CD4-positive, CD25-positive, alpha-beta regulatory T cell (primary cell): ENCODE measurements around the gene FAM120A. TPM values are rescaled to one million over a fixed set of nuclear protein-coding genes. Genes with fewer than 3 reads are reported as not detected.
A peak's percentile ranks its signal among the peaks of the same experiment; 100 is the strongest.

Experiments used
- ATAC-seq, 2 donors: fragments of 150-1000 bp; cut with Tn5 transposase; one replicate each; pipeline ENCODE4 v1.10.0; 2021; ENCODE audit warnings: low read depth in 2 of 2, moderate number of reproducible peaks in 2 of 2, moderate library complexity in 1 of 2
- DNase-seq, 3 donors: peaks; one replicate each; pipeline versions ENCODE4 v3.0.0 to v3.0.0-alpha.2; 2012 to 2022; ENCODE audit warnings: mixed read lengths in 1 of 3
- H3K27ac ChIP-seq: one replicate; pipeline ENCODE4 v1.7.0; 2013; ENCODE audit warnings: mild to moderate bottlenecking, low read length; ENCODE audit not compliant: insufficient read depth, poor library complexity, severe bottlenecking
- H3K27me3 ChIP-seq: one replicate; pipeline ENCODE4 v1.7.0; 2013; ENCODE audit warnings: low read length; ENCODE audit not compliant: control insufficient read depth, insufficient read depth
- H3K36me3 ChIP-seq: one replicate; pipeline ENCODE4 v1.7.0; 2013; ENCODE audit warnings: mild to moderate bottlenecking, low read length, moderate library complexity; ENCODE audit not compliant: control insufficient read depth, insufficient read depth
- H3K4me1 ChIP-seq: 2 replicates; pipeline ENCODE4 v1.7.0; 2013; ENCODE audit warnings: mild to moderate bottlenecking, low read length; ENCODE audit not compliant: insufficient read depth, control insufficient read depth, poor library complexity, severe bottlenecking
- H3K4me3 ChIP-seq: one replicate; pipeline ENCODE4 v1.7.0; 2013; ENCODE audit warnings: low read depth, mild to moderate bottlenecking, low read length, moderate library complexity
- H3K9me3 ChIP-seq, 2 experiments: 1 replicate in 1 of 2; 2 replicates in 1 of 2; pipeline ENCODE4 v1.7.0; 2013; ENCODE audit warnings: low read length in 2 of 2, mild to moderate bottlenecking in 1 of 2, moderate library complexity in 1 of 2; ENCODE audit not compliant: control insufficient read depth in 2 of 2
- H3K27ac Mint-ChIP-seq, 3 donors: one replicate each; pipeline ENCODE4 v1.8.0; 2020 to 2022; ENCODE audit warnings: mild to moderate bottlenecking in 3 of 3, mixed read lengths in 3 of 3, moderate library complexity in 2 of 3
- H3K27me3 Mint-ChIP-seq: one replicate; pipeline ENCODE4 v1.8.0; 2022; ENCODE audit warnings: mild to moderate bottlenecking, mixed read lengths
- H3K36me3 Mint-ChIP-seq: one replicate; pipeline ENCODE4 v1.8.0; 2020; ENCODE audit warnings: mixed read lengths
- H3K4me1 Mint-ChIP-seq, 4 donors: one replicate each; pipeline ENCODE4 v1.8.0; 2020 to 2022; ENCODE audit warnings: mixed read lengths in 4 of 4, mild to moderate bottlenecking in 1 of 4
- H3K4me3 Mint-ChIP-seq, 4 donors: one replicate each; pipeline ENCODE4 v1.8.0; 2020 to 2022; ENCODE audit warnings: mild to moderate bottlenecking in 4 of 4, mixed read lengths in 4 of 4, moderate library complexity in 3 of 4
- H3K9me3 Mint-ChIP-seq, 7 donors: one replicate each; pipeline ENCODE4 v1.8.0; 2020 to 2022; ENCODE audit warnings: mixed read lengths in 7 of 7, mild to moderate bottlenecking in 3 of 7, moderate library complexity in 2 of 7
- polyA plus RNA-seq, 4 donors: library from polyadenylated mRNA; unstranded; fragments of 300-500 nt; fragmentation: Illumina TruSeq; gene quantifications; one replicate each; pipeline ENCODE4 v1.2.3, GENCODE V29; 2021
- total RNA-seq: library from RNA; stranded (reverse); gene quantifications from one replicate; pipeline ENCODE4 v1.2.3, GENCODE V29; 2022

FAM120A gene
- total and polyA plus RNA-seq, 5 donors from 2014 or later, result 11.3 to 95.7 (median 12.9) TPM

- Histone ChIP-seq H3K27me3 (no peaks in the 10 kb centered on the region), H3K4me3 (peak overlapping the region; percentile 94), H3K27ac (peak overlapping the region; percentile 88), H3K9me3 (no peaks in the 10 kb centered on the region), H3K4me1 (peaks cover 52% of the 10 kb centered on the region), H3K36me3 (peaks cover 18% of the 10 kb centered on the region)
- no peaks in the 10 kb centered on the region for H3K9me3 Mint-ChIP-seq
- peak overlapping the region; percentile 92 to 95 (median 95) for H3K27ac Mint-ChIP-seq
- peaks cover 16 to 68% (median 44%) of the 10 kb centered on the region in 4 donors for H3K4me1 Mint-ChIP-seq
- H3K4me3 Mint-ChIP-seq, result peak overlapping the region; percentile 94 to 98 (median 98)
- ATAC-seq (peak in 1 of 2 donors; percentile 16), DNase-seq (peak; percentile 37 to 70 (median 51))
- H3K27me3 Mint-ChIP-seq, result no peaks in the 10 kb centered on the region
- peaks cover 15% of the 10 kb centered on the region for H3K36me3 Mint-ChIP-seq
Observed at GRCh38 chr9:93451849-93452709, 594 bp downstream of the FAM120A start.

- no peak for ATAC-seq
- Mint-ChIP-seq H3K9me3 (no peaks in the 10 kb centered on the region), H3K27me3 (no peaks in the 10 kb centered on the region), H3K27ac (peak overlapping the region; percentile 92 to 95 (median 95)), H3K36me3 (peaks cover 10% of the 10 kb centered on the region), H3K4me3 (peak overlapping the region; percentile 94 to 98 (median 98)), H3K4me1 (peaks cover 19 to 67% (median 46%) of the 10 kb centered on the region in 4 donors)
- Histone ChIP-seq H3K9me3 (no peaks in the 10 kb centered on the region), H3K27me3 (no peaks in the 10 kb centered on the region), H3K36me3 (peaks cover 12% of the 10 kb centered on the region), H3K4me3 (peak overlapping the region; percentile 94), H3K27ac (peak overlapping the region; percentile 88), H3K4me1 (peaks cover 55% of the 10 kb centered on the region)
- DNase-seq, result no peak
Observed at GRCh38 chr9:93452710-93453046, 1.2 kb downstream of the FAM120A start.

- Mint-ChIP-seq H3K4me3 (peak within 1 kb of the TSS; percentile 94 to 98 (median 98)), H3K36me3 (peaks cover 10% of the 10 kb centered on the region), H3K9me3 (no peaks in the 10 kb centered on the region), H3K27ac (peak within 1 kb of the TSS; percentile 92 to 95 (median 95)), H3K4me1 (peaks cover 25 to 68% (median 48%) of the 10 kb centered on the region in 4 donors), H3K27me3 (no peaks in the 10 kb centered on the region)
- H3K27me3 ChIP-seq, result no peaks in the 10 kb centered on the region
- peaks cover 60% of the 10 kb centered on the region for H3K4me1 ChIP-seq
- H3K27ac ChIP-seq, result peak within 1 kb of the TSS; percentile 88
- DNase-seq (peak; percentile 80 to 94 (median 84)), ATAC-seq (peak; percentile 73 to 75)
- H3K9me3 ChIP-seq, result no peaks in the 10 kb centered on the region
- peak within 1 kb of the TSS; percentile 94 for H3K4me3 ChIP-seq
- H3K36me3 ChIP-seq, result peaks cover 6% of the 10 kb centered on the region
Observed at GRCh38 chr9:93453047-93453914, 1.8 kb downstream of the FAM120A start, which contains the start of gene FAM120AOS. FAM120AOS (minus strand) TSS chr9:93453581; CDS start chr9:93452709, 872 bp downstream.

- Histone ChIP-seq H3K27me3 (no peaks in the 10 kb centered on the region), H3K4me3 (peak overlapping the region; percentile 66), H3K36me3 (peaks cover 2% of the 10 kb centered on the region), H3K4me1 (peaks cover 56% of the 10 kb centered on the region), H3K27ac (peak overlapping the region; percentile 88), H3K9me3 (no peaks in the 10 kb centered on the region)
- no peak for ATAC-seq
- peak overlapping the region; percentile 59 to 92 (median 92) for H3K27ac Mint-ChIP-seq
- no peaks in the 10 kb centered on the region for H3K9me3 Mint-ChIP-seq
- no peak for DNase-seq
- H3K36me3 Mint-ChIP-seq, result peaks cover 12% of the 10 kb centered on the region
- H3K4me1 Mint-ChIP-seq, result peaks cover 42 to 78% (median 67%) of the 10 kb centered on the region in 4 donors
- no peaks in the 10 kb centered on the region for H3K27me3 Mint-ChIP-seq
- H3K4me3 Mint-ChIP-seq, result peak overlapping the region; percentile 61 to 80 (median 65)
Observed at GRCh38 chr9:93456022-93456421, 4.5 kb downstream of the FAM120A start.

- no peaks in the 10 kb centered on the region for H3K27me3 ChIP-seq
- Mint-ChIP-seq H3K27me3 (no peaks in the 10 kb centered on the region), H3K9me3 (no peaks in the 10 kb centered on the region), H3K36me3 (peaks cover 12% of the 10 kb centered on the region), H3K27ac (peak overlapping the region; percentile 59 to 92 (median 92)), H3K4me3 (peak overlapping the region; percentile 61 to 80 (median 65)), H3K4me1 (peaks cover 42 to 82% (median 69%) of the 10 kb centered on the region in 4 donors)
- no peaks in the 10 kb centered on the region for H3K9me3 ChIP-seq
- peaks cover 58% of the 10 kb centered on the region for H3K4me1 ChIP-seq
- peak overlapping the region; percentile 66 for H3K4me3 ChIP-seq
- peak in 2 of 3 donors; percentile 22 to 69 for DNase-seq
- H3K36me3 ChIP-seq, result peaks cover 2% of the 10 kb centered on the region
- H3K27ac ChIP-seq, result peak overlapping the region; percentile 70
- peak in 1 of 2 donors; percentile 16 for ATAC-seq
Observed at GRCh38 chr9:93456504-93456903, 5.0 kb downstream of the FAM120A start.

GRCh38 chr9:93457006-93457405, 5.5 kb downstream of the FAM120A start:
- peak overlapping the region; percentile 59 to 92 (median 92) for H3K27ac Mint-ChIP-seq
- H3K4me1 Mint-ChIP-seq, result peaks cover 42 to 85% (median 71%) of the 10 kb centered on the region in 4 donors
- Histone ChIP-seq H3K27ac (peak overlapping the region; percentile 70), H3K36me3 (peaks cover 2% of the 10 kb centered on the region), H3K4me1 (peaks cover 58% of the 10 kb centered on the region), H3K27me3 (no peaks in the 10 kb centered on the region), H3K9me3 (no peaks in the 10 kb centered on the region), H3K4me3 (peak overlapping the region; percentile 66)
- ATAC-seq (no peak), DNase-seq (no peak)
- peaks cover 12% of the 10 kb centered on the region for H3K36me3 Mint-ChIP-seq
- H3K27me3 Mint-ChIP-seq, result no peaks in the 10 kb centered on the region
- H3K9me3 Mint-ChIP-seq, result no peaks in the 10 kb centered on the region
- peak overlapping the region in 2 of 4 donors; percentile 66 to 80 for H3K4me3 Mint-ChIP-seq

GRCh38 chr9:93458712-93459111, 7.2 kb downstream of the FAM120A start:
- Histone ChIP-seq H3K4me3 (no peak overlapping the region), H3K27me3 (no peaks in the 10 kb centered on the region), H3K4me1 (peaks cover 62% of the 10 kb centered on the region), H3K36me3 (peaks cover 2% of the 10 kb centered on the region), H3K9me3 (no peaks in the 10 kb centered on the region), H3K27ac (no peak overlapping the region)
- Mint-ChIP-seq H3K9me3 (no peaks in the 10 kb centered on the region), H3K4me3 (peak overlapping the region in 1 of 4 donors; percentile 72), H3K4me1 (peaks cover 46 to 92% (median 82%) of the 10 kb centered on the region in 4 donors), H3K36me3 (peaks cover 14% of the 10 kb centered on the region), H3K27me3 (no peaks in the 10 kb centered on the region), H3K27ac (peak overlapping the region in 2 of 3 donors; percentile 20 to 65)
- ATAC-seq, result no peak
- no peak for DNase-seq
